Measurements from ENCODE around the gene HRC.

DNA sequence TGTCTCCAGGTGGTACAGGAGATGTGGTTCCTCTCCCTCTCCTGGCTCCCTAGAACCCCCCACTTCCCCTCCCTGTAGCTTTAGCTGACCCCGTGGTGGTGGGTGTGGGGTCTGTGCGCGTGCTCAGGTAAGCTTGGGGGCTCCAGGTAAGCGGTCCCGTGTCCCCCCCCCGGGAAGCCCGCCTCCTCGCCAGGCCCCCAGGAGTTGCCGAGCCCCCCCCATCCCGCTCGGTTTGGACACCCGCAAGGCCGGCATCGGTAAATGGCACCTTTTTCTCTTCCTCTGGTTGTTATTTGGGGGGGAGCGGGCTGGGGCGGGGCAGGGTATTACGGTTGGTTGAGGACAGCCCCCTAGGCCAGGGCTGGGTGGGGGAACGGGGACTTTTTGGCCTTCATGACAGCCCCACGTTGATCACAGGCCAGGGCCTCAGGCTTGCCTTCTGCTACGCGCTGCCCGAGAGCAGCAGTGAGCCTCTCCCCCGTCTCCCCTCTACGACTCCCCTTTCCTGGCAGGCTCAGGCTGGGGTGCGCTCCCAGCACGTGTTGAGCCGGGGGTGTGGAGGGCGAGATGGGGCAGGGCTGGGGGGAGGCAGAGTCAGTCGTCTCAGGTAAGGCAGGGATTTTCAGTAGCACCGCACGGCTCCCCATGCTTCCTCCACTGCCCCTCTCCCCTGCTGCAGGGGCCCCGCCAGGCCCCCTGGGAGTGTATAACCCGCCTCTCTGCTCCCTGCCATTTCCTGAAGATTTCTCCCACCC, 51.7 kb downstream of the HRC start:
- TF ChIP-seq YY1 (IDR thresholded peaks at IDR 0.05; ENCODE audit: insufficient read depth, insufficient read length) (no peak), ZNF274 (IDR thresholded peaks at IDR 0.05; ENCODE audit: low read depth, low read length) (no peak), SUZ12 (IDR thresholded peaks at IDR 0.05; ENCODE audit: extremely low read depth, insufficient read depth, insufficient read length) (no peak)
